Mucosa of gallbladder (tissue), 1 donor: ENCODE data around the gene OR6V1. TPM values are rescaled to one million over a fixed set of nuclear protein-coding genes. Genes with fewer than 3 reads are reported as not detected.

ENCODE experiments used
- DNase-seq: peaks from one replicate; pipeline ENCODE4 v3.0.0-alpha.2; 2020; ENCODE audit warnings: low spot score
- total RNA-seq: library from RNA; stranded (reverse); gene quantifications from one replicate; pipeline ENCODE4 v1.2.1, GENCODE V29; 2021
- donor health status: DM: no; HTN: no; CAD: no.

Gene OR6V1
- total RNA-seq, result not detected

DNA sequence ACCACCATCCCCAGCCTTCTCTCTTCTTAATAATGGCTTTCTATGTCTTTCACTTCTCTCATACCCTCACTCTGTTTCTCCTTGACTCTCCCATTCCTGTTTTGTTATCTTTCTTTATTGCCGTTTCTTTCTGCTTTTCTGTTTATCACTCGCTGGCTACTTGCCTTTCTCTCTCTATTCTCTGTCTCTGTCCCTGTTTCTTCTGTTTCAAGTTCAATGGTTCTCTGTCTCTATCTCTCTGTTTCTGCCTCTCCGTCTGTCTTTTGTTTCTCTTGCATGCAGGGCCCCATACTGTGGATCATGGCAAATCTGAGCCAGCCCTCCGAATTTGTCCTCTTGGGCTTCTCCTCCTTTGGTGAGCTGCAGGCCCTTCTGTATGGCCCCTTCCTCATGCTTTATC, at the start of gene OR6V1:
OR6V1 (plus strand) TSS at position 301 of the 400 bp plus-strand sequence; CDS start at position 301, 0 bp downstream.
- DNase-seq, result no peak

DNA sequence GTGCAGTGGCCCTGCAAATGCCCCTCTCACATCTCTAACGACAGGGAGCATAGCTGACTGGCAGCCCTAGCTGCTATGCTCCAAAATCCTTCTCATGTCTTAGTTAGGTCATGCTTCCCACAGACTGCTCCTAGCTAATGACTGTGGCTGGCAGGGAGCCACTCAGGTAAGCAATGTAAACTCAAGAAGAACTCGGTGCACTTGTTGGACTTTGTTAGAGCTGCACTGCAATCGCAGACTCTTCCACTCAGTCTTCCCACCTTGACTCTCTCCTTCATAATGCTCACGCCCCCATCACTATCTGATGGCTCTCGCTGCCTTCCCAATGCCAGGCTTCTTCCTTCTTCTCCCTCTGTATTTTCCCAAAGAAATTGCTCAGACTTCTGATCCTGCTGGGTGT, 49.2 kb upstream of the OR6V1 start:
- DNase-seq, result peak; percentile 60

DNA sequence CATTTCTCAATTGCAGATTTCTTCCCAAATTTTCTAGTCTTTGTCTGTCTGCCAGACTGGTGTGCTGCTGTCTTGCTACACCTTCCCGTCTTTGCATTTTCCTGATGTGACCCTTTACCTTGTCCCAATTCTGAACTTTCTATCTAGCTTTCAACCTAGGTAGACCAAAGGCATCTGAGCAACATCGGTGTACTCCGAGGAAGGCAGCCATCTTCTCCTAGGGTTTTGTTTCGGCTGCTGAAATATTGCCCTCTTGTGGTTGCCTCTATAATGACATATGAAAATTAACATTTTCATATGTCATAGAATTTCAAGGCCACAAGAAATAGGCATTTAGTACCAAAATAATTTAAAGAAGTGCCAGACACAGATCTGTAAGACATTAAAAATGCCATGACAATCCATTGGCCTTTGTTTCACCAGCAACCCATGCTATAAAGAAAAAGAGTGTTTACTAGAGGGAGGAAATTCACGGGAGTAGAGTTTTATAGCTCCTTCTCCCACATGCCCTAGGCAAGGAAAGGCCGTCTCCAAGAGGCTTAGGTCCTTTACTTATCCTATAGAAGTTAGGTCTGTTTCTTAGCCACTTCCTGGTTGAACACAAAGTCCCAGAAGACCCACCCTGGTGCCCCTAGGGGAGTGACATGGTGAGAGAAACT, 48.6 kb upstream of the OR6V1 start:
- DNase-seq, result no peak

GRCh38 chr7:143005632-143006260, 46.4 kb upstream of the OR6V1 start:
- no peak for DNase-seq

- DNase-seq, result peak; percentile 83
Observed at GRCh38 chr7:143008007-143008901, 43.9 kb upstream of the OR6V1 start.

GRCh38 chr7:143012001-143012400, 40.1 kb upstream of the OR6V1 start:
- no peak for DNase-seq

DNA sequence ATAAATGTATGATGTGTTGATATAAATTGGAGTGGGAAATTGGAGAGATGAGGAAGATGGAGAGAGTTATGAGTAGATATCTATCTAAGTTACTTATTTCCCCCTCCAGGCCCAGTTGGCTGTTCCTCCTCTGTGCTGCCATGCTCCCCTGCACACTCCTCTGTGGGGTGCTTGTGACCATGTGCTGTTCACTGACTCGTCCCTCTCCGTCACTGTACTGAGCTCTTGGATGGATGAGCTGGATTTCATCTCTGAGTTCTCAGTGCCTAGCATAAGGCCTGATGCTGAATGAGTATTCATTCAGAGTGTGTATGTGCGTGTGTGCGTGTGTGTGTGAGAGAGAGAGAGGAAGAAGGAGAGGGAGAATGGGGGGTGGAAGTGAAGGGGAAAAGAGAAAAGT, 39.7 kb upstream of the OR6V1 start:
- DNase-seq, result no peak

- no peak for DNase-seq
Observed at GRCh38 chr7:143013473-143013872, 38.7 kb upstream of the OR6V1 start.

- no peak for DNase-seq
Observed at GRCh38 chr7:143013893-143014292, 38.2 kb upstream of the OR6V1 start.

- DNase-seq, result no peak
Observed at GRCh38 chr7:143015084-143015483, 37.1 kb upstream of the OR6V1 start.

- no peak for DNase-seq
Observed at GRCh38 chr7:143015926-143016490, 36.1 kb upstream of the OR6V1 start.

DNA sequence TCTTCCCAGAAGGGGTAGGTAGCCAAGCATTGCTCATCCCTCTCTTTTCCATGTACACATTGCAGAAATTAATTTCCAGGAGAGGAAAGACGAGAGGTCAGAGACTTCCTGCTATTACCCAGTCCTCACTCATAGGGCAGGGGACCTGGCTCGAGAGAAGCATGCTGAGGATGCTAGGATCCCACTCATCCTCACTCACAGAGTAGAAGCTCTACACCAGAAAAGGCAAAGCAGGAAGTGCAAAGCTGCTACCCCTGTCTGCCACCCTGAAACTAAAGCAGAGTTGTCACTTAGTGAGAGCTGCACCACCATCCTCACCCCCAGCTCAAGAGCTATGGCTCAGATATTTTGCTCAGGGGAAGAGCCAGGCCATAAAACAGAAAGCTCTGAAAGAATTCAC, 35.1 kb upstream of the OR6V1 start:
- DNase-seq, result no peak

- DNase-seq, result no peak
Observed at GRCh38 chr7:143018931-143019330, 33.2 kb upstream of the OR6V1 start.

DNA sequence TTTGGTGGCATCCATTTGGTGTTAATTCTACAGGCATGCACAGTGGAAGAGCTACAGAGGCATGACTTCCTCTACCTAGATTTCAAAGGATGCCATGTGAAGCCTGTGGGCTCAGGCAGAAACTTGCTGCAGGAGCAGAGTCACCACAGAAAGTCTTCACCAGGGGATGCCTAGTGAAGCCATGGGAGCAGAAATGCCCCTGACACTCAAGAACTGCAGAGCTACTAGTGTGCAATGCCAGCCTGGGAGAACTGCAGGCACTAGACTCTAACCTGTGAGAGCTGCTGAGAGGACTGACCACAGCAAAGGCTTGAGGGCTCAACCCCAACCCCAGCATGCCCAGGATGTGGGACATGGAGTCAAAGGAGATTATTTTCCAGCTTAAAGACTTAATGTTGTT, 29.1 kb upstream of the OR6V1 start:
- DNase-seq, result no peak

- DNase-seq, result no peak
Observed at GRCh38 chr7:143025371-143025770, 26.8 kb upstream of the OR6V1 start.

DNA sequence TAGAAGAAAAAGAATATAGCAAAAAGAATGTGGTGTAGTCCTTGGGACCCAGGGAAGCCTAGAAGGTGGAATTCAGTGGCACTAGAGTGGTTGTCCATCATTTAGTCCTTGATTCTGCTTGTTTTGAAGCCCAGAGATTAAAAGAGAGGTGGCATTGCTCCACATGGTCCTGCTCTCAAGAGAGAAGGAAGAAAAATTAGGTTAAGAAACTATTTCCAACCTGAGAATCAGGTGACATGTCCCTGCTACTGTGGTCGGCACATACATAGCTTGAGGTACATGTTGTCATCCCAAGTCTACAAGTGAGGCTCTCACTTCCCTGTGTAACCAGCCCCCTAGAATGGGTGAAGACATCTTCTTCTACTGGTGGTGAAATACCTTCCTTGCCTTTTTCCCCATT, 25.1 kb upstream of the OR6V1 start, which contains the start of gene OR9A2:
OR9A2 (minus strand) TSS at position 101 of the 400 bp plus-strand sequence; CDS start at position 101, 0 bp downstream.
- DNase-seq, result no peak

GRCh38 chr7:143027683-143028082, 24.5 kb upstream of the OR6V1 start:
- DNase-seq, result no peak

- DNase-seq, result no peak
Observed at GRCh38 chr7:143038635-143039034, 13.5 kb upstream of the OR6V1 start.

DNA sequence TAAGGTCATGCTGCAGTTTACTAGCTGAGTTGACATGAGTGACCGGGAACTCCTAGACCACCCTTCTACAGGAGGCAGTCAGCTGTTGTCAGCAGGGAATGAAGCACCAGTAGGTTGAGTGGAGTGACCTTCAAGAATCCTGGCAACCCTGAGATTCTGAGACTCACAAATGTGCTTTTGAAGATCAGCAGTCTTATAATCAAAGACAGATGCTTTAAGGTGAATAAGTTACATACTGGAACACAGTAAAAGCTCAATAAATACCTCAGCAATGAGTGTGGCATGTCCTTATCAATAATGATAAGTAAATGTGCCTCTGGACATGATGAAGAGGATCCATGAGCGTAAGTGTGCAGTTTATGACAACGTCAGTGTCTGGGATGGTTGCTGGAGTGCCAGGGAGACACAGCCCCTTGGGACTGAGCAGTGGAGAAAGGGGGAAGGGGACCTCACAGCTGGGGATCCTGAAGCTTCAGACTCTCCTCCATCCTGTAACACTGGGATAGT, 11.9 kb upstream of the OR6V1 start:
- DNase-seq, result no peak

GRCh38 chr7:143041346-143041745, 10.8 kb upstream of the OR6V1 start:
- no peak for DNase-seq

DNA sequence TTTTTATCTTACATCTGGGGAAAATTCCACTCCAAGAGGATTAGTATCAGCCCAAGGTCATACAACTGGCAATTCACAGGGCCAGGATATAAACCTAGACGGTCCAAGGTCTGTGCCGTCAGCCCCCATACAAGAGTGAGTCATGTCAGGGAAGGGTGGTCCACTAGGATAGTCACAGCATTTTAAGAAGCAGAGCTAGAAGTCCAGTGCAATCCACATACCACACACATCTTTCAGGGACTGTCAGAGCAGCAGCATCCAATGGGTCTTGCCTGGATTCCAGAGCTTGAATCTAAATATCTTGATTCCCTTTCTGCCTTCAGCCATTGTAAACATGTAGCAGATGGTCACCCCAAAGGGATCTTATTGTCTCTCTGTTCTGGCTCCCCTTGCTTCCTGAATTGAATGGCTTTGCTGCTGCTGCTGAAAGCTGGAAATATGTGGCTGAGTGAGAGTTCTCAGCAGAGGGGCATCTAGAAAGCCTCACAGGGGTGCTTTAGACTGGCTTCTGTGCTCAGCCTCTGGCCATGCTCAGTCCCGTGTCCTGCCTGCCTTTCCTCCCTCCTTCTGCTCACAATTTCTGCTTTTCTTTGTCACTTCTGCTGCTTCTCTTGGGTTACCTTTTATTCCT, 9.9 kb upstream of the OR6V1 start:
- no peak for DNase-seq
